ENCODE measurements around the gene KLF11. TPM values are rescaled to one million over a fixed set of nuclear protein-coding genes. Genes with fewer than 3 reads are reported as not detected.
"Not testable (repeated sequence)": the region's sequence is repeated elsewhere in the genome, so short reads cannot be mapped to it uniquely, and the experiment has no call there.

Gene KLF11
- polyA plus RNA-seq, 1 experiment = 4.9 TPM

GRCh38 chr2:10028407-10028987, 14.9 kb upstream of the KLF11 start:
- POLR2A ChIA-PET = no interaction called here
- no peak overlapping the region for H3K27ac ChIP-seq (ENCODE audit: low read depth, low read length)
- TF ChIP-seq, protein P1, sequence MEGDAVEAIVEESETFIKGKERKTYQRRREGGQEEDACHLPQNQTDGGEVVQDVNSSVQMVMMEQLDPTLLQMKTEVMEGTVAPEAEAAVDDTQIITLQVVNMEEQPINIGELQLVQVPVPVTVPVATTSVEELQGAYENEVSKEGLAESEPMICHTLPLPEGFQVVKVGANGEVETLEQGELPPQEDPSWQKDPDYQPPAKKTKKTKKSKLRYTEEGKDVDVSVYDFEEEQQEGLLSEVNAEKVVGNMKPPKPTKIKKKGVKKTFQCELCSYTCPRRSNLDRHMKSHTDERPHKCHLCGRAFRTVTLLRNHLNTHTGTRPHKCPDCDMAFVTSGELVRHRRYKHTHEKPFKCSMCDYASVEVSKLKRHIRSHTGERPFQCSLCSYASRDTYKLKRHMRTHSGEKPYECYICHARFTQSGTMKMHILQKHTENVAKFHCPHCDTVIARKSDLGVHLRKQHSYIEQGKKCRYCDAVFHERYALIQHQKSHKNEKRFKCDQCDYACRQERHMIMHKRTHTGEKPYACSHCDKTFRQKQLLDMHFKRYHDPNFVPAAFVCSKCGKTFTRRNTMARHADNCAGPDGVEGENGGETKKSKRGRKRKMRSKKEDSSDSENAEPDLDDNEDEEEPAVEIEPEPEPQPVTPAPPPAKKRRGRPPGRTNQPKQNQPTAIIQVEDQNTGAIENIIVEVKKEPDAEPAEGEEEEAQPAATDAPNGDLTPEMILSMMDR (IDR thresholded peaks at IDR 0.05; ENCODE audit: low read depth, low read length) = no peak
- H3K27me3 ChIP-seq (ENCODE audit: control insufficient read depth, insufficient read depth, low read length) = no peaks in the 10 kb centered on the region
- no peaks in the 10 kb centered on the region; the same call in none of the 2 replicates for H3K9me3 ChIP-seq (ENCODE audit: control insufficient read depth, insufficient read depth, low read length)
- H3K4me3 ChIP-seq (ENCODE audit: low read depth, low read length) = no peak overlapping the region
- DNase-seq (ENCODE audit: low read depth, low spot score) = no peak
- CTCF ChIA-PET = interaction anchor here (0.6 to 0.8 kb wide), 3 partner anchors 14 to 214 kb away, joined by 3 to 6 read pairs (median 4); no protein-coding TSS in a partner anchor

DNA sequence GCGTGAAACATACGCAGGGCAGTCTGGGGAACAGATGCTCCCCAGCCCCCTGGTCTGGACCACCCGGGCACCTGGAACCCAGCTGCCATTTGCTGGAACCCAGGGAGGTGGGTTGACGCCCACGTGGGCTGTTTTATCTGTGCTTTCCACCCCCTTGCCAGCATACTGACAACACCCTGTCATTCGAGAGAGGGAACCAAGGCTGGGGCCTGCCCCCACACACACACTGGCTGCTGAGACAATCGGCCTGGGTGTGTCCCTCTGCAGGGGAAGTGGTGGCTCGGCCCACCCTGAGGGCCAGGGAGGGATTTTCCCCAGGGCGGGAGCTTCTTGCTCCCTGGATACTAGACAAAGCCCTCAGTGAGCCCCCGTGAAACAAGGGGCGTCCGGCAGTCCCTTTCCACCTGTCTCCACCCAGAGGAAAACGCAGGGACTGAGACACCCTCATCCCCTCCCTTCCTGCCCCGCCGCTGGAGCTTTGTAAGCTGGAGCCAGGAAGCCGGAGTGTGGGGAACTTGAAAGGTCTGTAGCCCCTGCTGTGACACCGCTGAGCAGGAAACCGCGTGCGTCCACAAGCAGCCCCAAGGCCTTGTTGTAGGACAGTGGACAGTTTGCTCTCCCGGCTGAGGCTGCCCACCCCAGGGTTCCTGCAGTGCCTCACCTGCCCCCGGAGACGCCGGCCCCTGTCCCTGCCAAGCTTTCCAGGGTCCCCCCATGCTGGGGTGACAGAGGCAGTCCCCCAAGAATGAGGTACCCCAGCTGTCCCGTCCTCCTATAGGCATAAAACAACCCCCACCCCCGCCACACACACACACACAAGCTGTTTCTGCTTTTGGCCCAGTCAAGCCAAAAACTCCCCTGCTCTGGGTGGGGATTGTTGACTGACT, 14.1 kb upstream of the KLF11 start:
- Histone ChIP-seq H3K27ac (ENCODE audit: low read depth, low read length) (no peak overlapping the region), H3K9me3 (ENCODE audit: control insufficient read depth, insufficient read depth, low read length) (no peaks in the 10 kb centered on the region; the same call in none of the 2 replicates), H3K27me3 (ENCODE audit: control insufficient read depth, insufficient read depth, low read length) (no peaks in the 10 kb centered on the region), H3K4me3 (ENCODE audit: low read depth, low read length) (no peak overlapping the region)
- ChIA-PET CTCF (interaction anchor here (0.5 to 0.6 kb wide), 2 partner anchors 13 to 649 kb away, joined by 3 read pairs; no protein-coding TSS in a partner anchor), POLR2A (no interaction called here)
- DNase-seq (ENCODE audit: low read depth, low spot score) = no peak
- TF ChIP-seq, protein P1 (IDR thresholded peaks at IDR 0.05; ENCODE audit: low read depth, low read length) = no peak

- DNase-seq (ENCODE audit: low read depth, low spot score) = no peak
- Histone ChIP-seq H3K4me3 (ENCODE audit: low read depth, low read length) (no peak overlapping the region), H3K27me3 (ENCODE audit: control insufficient read depth, insufficient read depth, low read length) (no peaks in the 10 kb centered on the region), H3K9me3 (ENCODE audit: control insufficient read depth, insufficient read depth, low read length) (no peaks in the 10 kb centered on the region; the same call in none of the 2 replicates), H3K27ac (ENCODE audit: low read depth, low read length) (no peak overlapping the region)
- TF ChIP-seq, protein P1 (IDR thresholded peaks at IDR 0.05; ENCODE audit: low read depth, low read length) = no peak
- CTCF ChIA-PET = interaction anchor here (0.6 kb wide), 1 partner anchor 44 kb away, joined by 3 read pairs; no protein-coding TSS in a partner anchor
- POLR2A ChIA-PET = no interaction called here
Observed at GRCh38 chr2:10029875-10030223, 13.5 kb upstream of the KLF11 start.

GRCh38 chr2:10030311-10030736, 13.0 kb upstream of the KLF11 start:
- Histone ChIP-seq H3K27me3 (ENCODE audit: control insufficient read depth, insufficient read depth, low read length) (no peaks in the 10 kb centered on the region), H3K9me3 (ENCODE audit: control insufficient read depth, insufficient read depth, low read length) (no peaks in the 10 kb centered on the region; the same call in none of the 2 replicates), H3K27ac (ENCODE audit: low read depth, low read length) (no peak overlapping the region), H3K4me3 (ENCODE audit: low read depth, low read length) (no peak overlapping the region)
- POLR2A ChIA-PET = no interaction called here
- TF ChIP-seq, protein P1 (IDR thresholded peaks at IDR 0.05; ENCODE audit: low read depth, low read length) = no peak
- CTCF ChIA-PET = interaction anchor here (0.6 kb wide), 1 partner anchor 44 kb away, joined by 3 read pairs; no protein-coding TSS in a partner anchor
- no peak for DNase-seq (ENCODE audit: low read depth, low spot score)

GRCh38 chr2:10030798-10031197, 12.6 kb upstream of the KLF11 start:
- CTCF ChIA-PET; H3K27me3 ChIP-seq (ENCODE audit: control insufficient read depth, insufficient read depth, low read length); POLR2A ChIA-PET; H3K27ac ChIP-seq (ENCODE audit: low read depth, low read length); H3K4me3 ChIP-seq (ENCODE audit: low read depth, low read length); DNase-seq (ENCODE audit: low read depth, low spot score); H3K9me3 ChIP-seq (ENCODE audit: control insufficient read depth, insufficient read depth, low read length): not testable (repeated sequence)

Measured in AG04450 (cell line).